ENCODE results near the gene IRF2. TPM values are rescaled to one million over a fixed set of nuclear protein-coding genes. Genes with fewer than 3 reads are reported as not detected.
"Not testable (repeated sequence)": the region's sequence is repeated elsewhere in the genome, so short reads cannot be mapped to it uniquely, and the experiment has no call there.

Gene IRF2
- polyA plus RNA-seq, 6 donors from 2014 or later: 119 to 174 (median 151) TPM

DNA sequence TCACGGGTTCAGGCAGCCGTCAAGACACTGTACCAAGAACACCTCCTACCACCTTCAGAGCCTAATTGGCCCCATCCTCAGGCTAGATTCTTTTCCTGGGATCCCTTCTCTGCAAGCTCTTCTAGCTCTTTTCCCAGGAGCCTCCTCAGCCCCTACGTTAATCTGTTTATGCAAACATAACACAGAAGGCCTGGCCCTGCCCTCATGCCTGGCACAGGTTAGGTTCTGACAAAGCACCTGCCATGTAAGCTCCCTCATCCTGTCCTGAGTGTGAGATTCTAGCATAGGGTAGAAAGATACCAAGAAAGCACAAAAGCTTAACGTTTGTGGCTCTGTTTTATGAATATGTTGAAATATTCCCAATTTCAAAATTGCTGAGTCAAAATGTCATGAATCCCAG is 93.6 kb downstream of the IRF2 start:
- Mint-ChIP-seq H3K36me3 (peaks cover 14 to 23% of the 10 kb centered on the region in 2 donors), H3K27ac (peak overlapping the region in 2 of 6 donors; percentile 39 to 54), H3K27me3 (no peaks in the 10 kb centered on the region), H3K4me1 (peaks cover 59 to 77% (median 73%) of the 10 kb centered on the region in 3 donors), H3K4me3 (peak overlapping the region in 2 of 8 donors; percentile 47 to 78), H3K9me3 (peaks cover 0 to 13% (median 7%) of the 10 kb centered on the region in 7 donors)
- ATAC-seq (ENCODE audit: low read depth in 2 of 2) (no peak), DNase-seq (no peak)

GRCh38 chr4:184380214-184380613 is 94.1 kb downstream of the IRF2 start:
- peak overlapping the region in 2 of 6 donors; percentile 83 to 86 for H3K27ac Mint-ChIP-seq
- not testable (repeated sequence) for DNase-seq; ATAC-seq (ENCODE audit: low read depth in 2 of 2); H3K27me3 Mint-ChIP-seq
- peaks cover 3 to 16% (median 8%) of the 10 kb centered on the region in 7 donors for H3K9me3 Mint-ChIP-seq
- peaks cover 19 to 25% of the 10 kb centered on the region in 2 donors for H3K36me3 Mint-ChIP-seq
- H3K4me3 Mint-ChIP-seq: peak overlapping the region in 3 of 8 donors; percentile 25 to 35 (median 28)
- H3K4me1 Mint-ChIP-seq: peaks cover 59 to 77% (median 73%) of the 10 kb centered on the region in 3 donors

GRCh38 chr4:184376923-184377322 is 97.4 kb downstream of the IRF2 start:
- Mint-ChIP-seq H3K4me1 (peaks cover 33 to 56% (median 56%) of the 10 kb centered on the region in 3 donors), H3K36me3 (peaks cover 22 to 30% of the 10 kb centered on the region in 2 donors), H3K27ac (peak overlapping the region in 1 of 6 donors; percentile 73), H3K27me3 (no peaks in the 10 kb centered on the region), H3K9me3 (peaks cover 4 to 20% (median 8%) of the 10 kb centered on the region in 7 donors), H3K4me3 (no peak overlapping the region)
- no peak for DNase-seq
- no peak for ATAC-seq (ENCODE audit: low read depth in 2 of 2)

DNA sequence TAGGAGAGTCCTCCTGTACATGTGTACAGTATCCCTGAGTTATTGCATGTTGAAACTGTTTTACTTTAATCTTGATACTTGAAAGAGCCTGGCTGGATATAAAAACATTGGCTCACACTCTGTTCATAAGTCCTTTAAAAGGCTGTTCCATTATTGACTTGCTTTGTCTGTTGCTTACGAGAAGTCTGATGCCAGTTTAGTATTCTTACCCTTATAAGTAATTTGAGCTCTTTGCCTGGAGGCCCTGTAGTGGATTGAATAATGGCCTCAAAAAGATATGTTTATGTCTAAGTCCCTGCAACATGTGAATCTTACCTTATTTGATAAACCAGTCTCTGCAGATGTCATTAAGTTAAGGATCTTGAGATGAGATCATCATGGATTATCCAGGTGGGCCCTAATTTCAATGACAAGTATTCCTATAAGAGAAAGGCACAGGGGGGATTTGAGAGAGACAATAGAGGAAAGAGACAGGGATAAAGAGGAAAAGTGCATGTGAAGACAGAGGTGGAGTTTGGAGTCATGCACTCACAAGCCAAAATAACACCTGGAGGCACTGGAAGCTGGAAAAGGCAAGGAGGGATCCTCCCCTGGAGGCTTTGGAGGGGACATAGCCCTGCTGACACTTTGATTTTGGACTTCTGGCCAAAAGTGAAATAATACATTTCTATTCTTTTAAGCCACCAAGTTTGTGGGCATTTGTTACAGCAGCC is 98.1 kb downstream of the IRF2 start:
- Mint-ChIP-seq H3K4me3 (no peak overlapping the region), H3K27me3 (no peaks in the 10 kb centered on the region), H3K9me3 (peaks cover 4 to 20% (median 8%) of the 10 kb centered on the region in 7 donors), H3K27ac (peak overlapping the region in 3 of 6 donors; percentile 44 to 73 (median 53)), H3K36me3 (peaks cover 22 to 30% of the 10 kb centered on the region in 2 donors), H3K4me1 (peaks cover 29 to 55% (median 52%) of the 10 kb centered on the region in 3 donors)
- DNase-seq: no peak
- no peak for ATAC-seq (ENCODE audit: low read depth in 2 of 2)

DNA sequence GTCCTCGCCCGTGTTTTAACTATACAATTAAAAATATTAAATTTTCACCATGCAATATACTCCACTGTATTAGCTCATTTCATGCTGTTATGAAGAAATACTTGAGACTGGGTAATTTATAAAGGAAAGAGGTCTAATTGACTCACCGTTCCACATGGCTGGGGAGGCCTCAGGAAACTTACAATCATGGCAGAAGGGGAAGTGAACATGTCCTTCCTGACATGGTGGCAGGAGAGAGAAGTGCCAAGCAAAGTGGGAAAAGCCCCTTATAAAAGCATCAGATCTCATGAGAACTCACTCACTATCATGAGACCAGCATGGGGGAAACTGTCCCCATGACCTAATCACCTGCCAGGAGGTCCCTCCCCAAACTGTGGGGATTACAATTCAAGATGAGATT is 98.7 kb downstream of the IRF2 start:
- Mint-ChIP-seq H3K27ac (peak overlapping the region in 5 of 6 donors; percentile 30 to 67 (median 63)), H3K9me3 (peaks cover 4 to 20% (median 7%) of the 10 kb centered on the region in 7 donors), H3K36me3 (peaks cover 19 to 28% of the 10 kb centered on the region in 2 donors), H3K4me1 (peaks cover 26 to 52% (median 51%) of the 10 kb centered on the region in 3 donors)
- not testable (repeated sequence) for H3K27me3 Mint-ChIP-seq, H3K4me3 Mint-ChIP-seq, DNase-seq
- ATAC-seq (ENCODE audit: low read depth in 2 of 2): peak; percentile 27 to 43

GRCh38 chr4:184375027-184375426 is 99.3 kb downstream of the IRF2 start:
- ATAC-seq (ENCODE audit: low read depth in 2 of 2) (no peak), DNase-seq (no peak)
- Mint-ChIP-seq H3K27ac (peak overlapping the region in 3 of 6 donors; percentile 30 to 88 (median 61)), H3K36me3 (peaks cover 15 to 22% of the 10 kb centered on the region in 2 donors), H3K4me1 (peaks cover 25 to 49% (median 45%) of the 10 kb centered on the region in 3 donors), H3K9me3 (peaks cover 4 to 16% (median 7%) of the 10 kb centered on the region in 7 donors), H3K4me3 (no peak overlapping the region), H3K27me3 (no peaks in the 10 kb centered on the region)

- Mint-ChIP-seq H3K9me3 (peaks cover 4 to 13% (median 7%) of the 10 kb centered on the region in 7 donors), H3K36me3 (peaks cover 15 to 24% of the 10 kb centered on the region in 2 donors), H3K4me1 (peaks cover 25 to 55% (median 48%) of the 10 kb centered on the region in 3 donors), H3K4me3 (peak overlapping the region in 1 of 8 donors; percentile 47), H3K27me3 (no peaks in the 10 kb centered on the region), H3K27ac (no peak overlapping the region)
- DNase-seq (no peak), ATAC-seq (ENCODE audit: low read depth in 2 of 2) (no peak)
Observed at GRCh38 chr4:184373886-184374405, 100.4 kb downstream of the IRF2 start.

GRCh38 chr4:184371390-184371787 is 103.0 kb downstream of the IRF2 start:
- ATAC-seq (ENCODE audit: low read depth in 2 of 2): no peak
- peaks cover 27 to 60% (median 55%) of the 10 kb centered on the region in 3 donors for H3K4me1 Mint-ChIP-seq
- no peaks in the 10 kb centered on the region for H3K27me3 Mint-ChIP-seq
- peak overlapping the region in 3 of 6 donors; percentile 4 to 79 (median 27) for H3K27ac Mint-ChIP-seq
- peak overlapping the region in 2 of 8 donors; percentile 15 to 29 for H3K4me3 Mint-ChIP-seq
- H3K9me3 Mint-ChIP-seq: peaks cover 3 to 12% (median 5%) of the 10 kb centered on the region in 7 donors
- DNase-seq: no peak
- peaks cover 15 to 30% of the 10 kb centered on the region in 2 donors for H3K36me3 Mint-ChIP-seq

GRCh38 chr4:184370711-184371389 is 103.5 kb downstream of the IRF2 start:
- Mint-ChIP-seq H3K4me1 (peaks cover 24 to 55% (median 50%) of the 10 kb centered on the region in 3 donors), H3K4me3 (peak overlapping the region in 1 of 8 donors; percentile 29), H3K27ac (peak overlapping the region in 1 of 6 donors; percentile 4), H3K9me3 (peaks cover 2 to 9% (median 5%) of the 10 kb centered on the region in 7 donors), H3K27me3 (no peaks in the 10 kb centered on the region), H3K36me3 (peaks cover 10 to 29% of the 10 kb centered on the region in 2 donors)
- no peak for DNase-seq
- no peak for ATAC-seq (ENCODE audit: low read depth in 2 of 2)

DNA sequence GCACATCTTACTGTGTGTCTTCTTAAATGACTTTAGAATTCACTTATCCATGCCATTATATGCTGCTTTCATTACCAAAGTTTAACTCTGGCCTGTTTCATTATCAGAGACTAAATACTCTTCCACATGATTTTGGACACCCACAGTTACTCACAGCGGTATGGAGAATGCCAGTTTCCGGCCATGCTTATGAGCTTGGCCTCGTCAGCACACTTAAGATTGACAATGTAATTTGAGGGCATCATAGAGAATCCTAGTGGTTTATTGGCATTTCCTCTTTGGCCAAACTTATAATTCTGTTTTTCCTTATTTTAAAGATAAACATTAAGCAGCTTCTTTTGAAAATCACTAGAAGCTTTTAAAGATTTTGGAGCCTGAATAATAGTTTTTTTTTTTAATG is 104.5 kb downstream of the IRF2 start:
- peaks cover 17 to 48% (median 42%) of the 10 kb centered on the region in 3 donors for H3K4me1 Mint-ChIP-seq
- H3K9me3 Mint-ChIP-seq: peaks cover 0 to 4% (median 0%) of the 10 kb centered on the region in 7 donors
- H3K27ac Mint-ChIP-seq: peak overlapping the region in 2 of 6 donors; percentile 7 to 15
- H3K4me3 Mint-ChIP-seq: no peak overlapping the region
- DNase-seq (no peak), ATAC-seq (ENCODE audit: low read depth in 2 of 2) (no peak)
- peaks cover under 1 to 23% of the 10 kb centered on the region in 2 donors for H3K36me3 Mint-ChIP-seq
- H3K27me3 Mint-ChIP-seq: no peaks in the 10 kb centered on the region

DNA sequence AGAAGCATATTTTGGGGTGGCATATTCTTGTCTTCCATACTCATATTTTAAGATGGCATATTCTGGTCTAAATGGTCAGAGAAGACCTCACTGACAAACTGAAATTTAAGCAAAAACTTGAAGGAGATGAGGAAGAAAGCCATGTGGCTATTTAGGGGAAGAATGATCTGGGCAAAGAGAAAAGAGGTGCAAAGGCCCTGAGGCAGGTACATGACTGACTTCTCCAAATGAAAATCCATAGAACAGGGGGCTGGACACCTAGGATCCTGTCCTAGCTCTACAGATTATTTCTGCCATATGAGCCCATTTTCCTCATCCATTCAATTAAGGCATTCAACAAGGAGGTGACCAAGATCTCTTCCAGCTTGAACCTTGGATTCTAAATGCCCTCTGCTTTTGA is 105.6 kb downstream of the IRF2 start:
- Mint-ChIP-seq H3K9me3 (peaks cover 0 to 1% (median 0%) of the 10 kb centered on the region in 7 donors), H3K4me3 (no peak overlapping the region), H3K4me1 (peaks cover 21 to 42% (median 32%) of the 10 kb centered on the region in 3 donors), H3K27ac (peak overlapping the region in 3 of 6 donors; percentile 15 to 45 (median 29)), H3K27me3 (no peaks in the 10 kb centered on the region), H3K36me3 (peaks cover 0 to 19% of the 10 kb centered on the region in 2 donors)
- no peak for ATAC-seq (ENCODE audit: low read depth in 2 of 2)
- no peak for DNase-seq

DNA sequence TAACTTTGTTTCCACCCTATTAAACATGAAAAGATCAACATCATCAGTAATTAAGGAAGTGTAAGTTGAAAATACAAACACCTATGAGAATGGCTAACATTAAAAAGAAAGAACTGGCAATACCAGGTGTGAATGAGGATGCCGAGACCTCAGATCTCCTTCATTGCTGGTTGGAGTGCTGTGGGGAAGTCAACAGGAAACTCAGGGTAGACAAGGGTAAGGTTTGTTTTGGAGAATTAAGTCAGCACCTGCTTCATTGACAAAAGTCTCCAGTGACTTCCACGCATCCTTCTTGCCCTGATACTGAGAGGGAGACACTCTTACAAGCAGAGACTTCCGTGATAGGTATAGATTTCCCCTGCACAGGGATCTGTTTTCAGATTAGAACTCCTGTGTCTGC is 106.1 kb downstream of the IRF2 start:
- Mint-ChIP-seq H3K27me3 (no peaks in the 10 kb centered on the region), H3K27ac (peak overlapping the region in 2 of 6 donors; percentile 15 to 29), H3K4me1 (peaks cover 21 to 39% (median 32%) of the 10 kb centered on the region in 3 donors), H3K9me3 (peaks cover 0 to 1% (median 0%) of the 10 kb centered on the region in 7 donors), H3K4me3 (peak overlapping the region in 1 of 8 donors; percentile 18), H3K36me3 (peaks cover 0 to 19% of the 10 kb centered on the region in 2 donors)
- DNase-seq: no peak
- ATAC-seq (ENCODE audit: low read depth in 2 of 2): peak; percentile 67 to 69

Data from naive B cell (primary cell).